Heart left ventricle (tissue), 16 donors: ENCODE measurements around the gene KDELR3. TPM values are rescaled to one million over a fixed set of nuclear protein-coding genes. Genes with fewer than 3 reads are reported as not detected.

ENCODE experiments used
- ATAC-seq, 4 donors: fragments of 200-7000 bp; cut with Tn5 transposase; one replicate each; pipeline ENCODE4 v1.9.1; 2020 to 2022; ENCODE audit warnings: moderate library complexity in 4 of 4, mild to moderate bottlenecking in 3 of 4, moderate number of reproducible peaks in 1 of 4
- DNase-seq, 5 donors: peaks; one replicate each; pipeline ENCODE4 v3.0.0-alpha.2; 2020
- H3K27ac ChIP-seq, 12 donors: fragments of 200-600 bp; sonication (generic) in 4 of 12; one replicate each; pipeline versions ENCODE4 v1.5.0 to v1.8.0; 2016 to 2022; ENCODE audit warnings: mild to moderate bottlenecking in 2 of 12
- H3K27me3 ChIP-seq, 9 donors: fragments of 200-600 bp; sonication (generic) in 2 of 9; one replicate each; pipeline versions ENCODE4 v1.5.1 to v1.8.0; 2016 to 2022; ENCODE audit warnings: mild to moderate bottlenecking in 3 of 9
- H3K36me3 ChIP-seq, 9 donors: fragments of 200-600 bp; sonication (generic) in 2 of 9; one replicate each; pipeline versions ENCODE4 v1.5.0 to v1.8.0; 2018 to 2022; ENCODE audit warnings: mild to moderate bottlenecking in 2 of 9
- H3K4me1 ChIP-seq, 12 donors: fragments of 200-600 bp; sonication (generic) in 4 of 12; one replicate each; pipeline versions ENCODE4 v1.5.0 to v1.8.0; 2016 to 2022; ENCODE audit warnings: mild to moderate bottlenecking in 3 of 12
- H3K4me3 ChIP-seq, 12 donors: fragments of 200-600 bp; sonication (generic) in 4 of 12; one replicate each; pipeline versions ENCODE4 v1.5.0 to v1.8.0; 2017 to 2022; ENCODE audit warnings: mild to moderate bottlenecking in 9 of 12, moderate library complexity in 4 of 12
- H3K9me3 ChIP-seq, 12 donors: fragments of 200-600 bp; sonication (generic) in 4 of 12; one replicate each; pipeline versions ENCODE4 v1.5.0 to v1.8.0; 2016 to 2022; ENCODE audit warnings: mild to moderate bottlenecking in 1 of 12
- CTCF ChIP-seq, 12 donors: fragments of 200-600 bp; sonication (generic) in 4 of 12; IDR thresholded peaks; one replicate each; pipeline versions ENCODE4 v1.5.0 to v1.8.0; 2018 to 2022; ENCODE audit warnings: antibody characterized with exemption in 12 of 12, mild to moderate bottlenecking in 5 of 12
- POLR2A ChIP-seq, 2 donors: fragments of 450-650 bp; IDR thresholded peaks; one replicate each; pipeline ENCODE4 v1.6.1; 2017; ENCODE audit warnings: antibody characterized with exemption in 2 of 2, mild to moderate bottlenecking in 2 of 2, moderate library complexity in 2 of 2
- WGBS, 4 donors: extraction: QIAGEN DNeasy Blood & Tissue Kit in 2 of 4; methylation state at CpG; one replicate each; pipeline versions ENCODE4 v1.1.5 to v1.1.7; 2013 to 2018; 5-methylcytosine and 5-hydroxymethylcytosine counted together
- intact Hi-C, 10 donors: fragments of 100-400 bp; cut with DNase I; formaldehyde crosslinking; loops; one replicate each; pipeline versions ENCODE4 v1.11.1 to v1.14.2; 2022
- polyA plus RNA-seq, 2 donors: library from polyadenylated mRNA; stranded (reverse); fragments of 200-250 nt; gene quantifications; one replicate each; pipeline ENCODE4 v1.2.3, GENCODE V29; 2013
- total RNA-seq, 9 donors: library from RNA; depleted of rRNA in 2 of 9; stranded (reverse); fragments of >200 nt in 2 of 9; fragmentation: NEBNext Ultra II Directional in 3 of 9; extraction: Animal tissue kit (Norgen Biotek cat#: 25700) in 3 of 9; gene quantifications; one replicate each; pipeline versions ENCODE4 v1.1.0 to v1.2.4, GENCODE V29; 2016 to 2023
- donor health status: ischemic (EF 13 %, LVEDD 7.1; RV severe dilation, severe dysfunction).
- donor health status: healthy with polysubstance abuse.
- donor health status: DM: no; HTN: yes; CAD: no.
- donor health status: DM: no; HTN: no; CAD: no.
- donor health status: ischemic (EF 25% LVEDD 6.9; RV normal size, moderate dysfunction).
- donor health status: ischemic (EF 25% LVEDD 5.7; RV mildly dilated, moderate dysfunction).
- donor health status: healthy.
- donor health status: DM: yes; HTN: yes; CAD: no.
- donor health status: ischemic (EF 35%, LVEDD 5.7; RV mildly dilated, moderate dysfunction).
- donor health status: nonischemic (EF 11% LVEDD 7.7; RV severe dilation, severe dysfunction).
- donor health status: DM: yes; HTN: yes; CAD: no.
- donor health status: PGD.
- donor health status: ischemic (EF 29% LVEDD 5.4; RV normal size, mild dysfunction).
- donor health status: nonischemic (EF 23%, LVEDD 6.1; RV moderate dilation, normal function).

The KDELR3 gene
- total and polyA plus RNA-seq, 11 donors, result 4.4 to 15.5 (median 8.5) TPM

GRCh38 chr22:38523029-38523428 lies 55.1 kb downstream of the KDELR3 start:
- TF ChIP-seq POLR2A (IDR thresholded peaks at IDR 0.05) (no peak), CTCF (IDR thresholded peaks at IDR 0.05) (no peak)
- Histone ChIP-seq H3K36me3 (no peaks in the 10 kb centered on the region), H3K27me3 (peaks cover 0 to 23% (median 0%) of the 10 kb centered on the region in 9 donors), H3K4me1 (no peaks in the 10 kb centered on the region), H3K9me3 (no peaks in the 10 kb centered on the region), H3K4me3 (no peak overlapping the region), H3K27ac (no peak overlapping the region)
- ATAC-seq (no peak), DNase-seq (no peak)
- intact Hi-C loops, result no loop called here
- 94 to 97% (median 97%) methylated on average over 3 of the region's 3 CpGs for WGBS, 4 donors

- H3K4me3 ChIP-seq, result no peak overlapping the region
- DNase-seq (no peak), ATAC-seq (no peak)
- no peaks in the 10 kb centered on the region for H3K36me3 ChIP-seq
- H3K27ac ChIP-seq, result no peak overlapping the region
- H3K4me1 ChIP-seq, result no peaks in the 10 kb centered on the region
- intact Hi-C loops, result no loop called here
- no peaks in the 10 kb centered on the region for H3K9me3 ChIP-seq
- peaks cover 0 to 28% (median 0%) of the 10 kb centered on the region in 9 donors for H3K27me3 ChIP-seq
- 92 to 95% (median 94%) methylated on average over 5 of the region's 5 CpGs for WGBS, 4 donors
- TF ChIP-seq POLR2A (IDR thresholded peaks at IDR 0.05) (no peak), CTCF (IDR thresholded peaks at IDR 0.05) (no peak)
These were observed 55.6 kb downstream of the KDELR3 start for GRCh38 chr22:38523479-38523878.

GRCh38 chr22:38524429-38524828 lies 56.5 kb downstream of the KDELR3 start:
- DNase-seq (no peak), ATAC-seq (no peak)
- WGBS, 4 donors, result 77 to 90% (median 85%) methylated on average over 3 of the region's 3 CpGs
- Histone ChIP-seq H3K9me3 (no peaks in the 10 kb centered on the region), H3K27me3 (peaks cover 0 to 28% (median 0%) of the 10 kb centered on the region in 9 donors), H3K4me1 (no peaks in the 10 kb centered on the region), H3K36me3 (no peaks in the 10 kb centered on the region), H3K4me3 (no peak overlapping the region), H3K27ac (no peak overlapping the region)
- intact Hi-C loops, result no loop called here
- TF ChIP-seq CTCF (IDR thresholded peaks at IDR 0.05) (no peak), POLR2A (IDR thresholded peaks at IDR 0.05) (no peak)

GRCh38 chr22:38531251-38531938 lies 63.5 kb downstream of the KDELR3 start:
- Histone ChIP-seq H3K4me1 (peaks cover 0 to 9% (median 0%) of the 10 kb centered on the region in 12 donors), H3K27ac (no peak overlapping the region), H3K9me3 (no peaks in the 10 kb centered on the region), H3K36me3 (no peaks in the 10 kb centered on the region), H3K4me3 (no peak overlapping the region), H3K27me3 (peaks cover 0 to 40% (median 0%) of the 10 kb centered on the region in 9 donors)
- TF ChIP-seq CTCF (IDR thresholded peaks at IDR 0.05), result no peak
- no peak for TF ChIP-seq POLR2A (IDR thresholded peaks at IDR 0.05)
- intact Hi-C loops, result no loop called here
- DNase-seq (no peak), ATAC-seq (no peak)
- WGBS, 4 donors, result 90 to 93% (median 91%) methylated on average over 4 of the region's 4 CpGs

Other genes with a start within 250 kb of the KDELR3 start
- 100 to 1,000 TPM in 1 of 9 donors, 10 to 100 TPM in 8; 37.6 to 103 (median 47.0) TPM for gene TMEM184B, start 195.1 kb upstream of the KDELR3 start, total RNA-seq
- 10 to 100 TPM; 19.5 to 54.4 TPM for gene TMEM184B, start 195.1 kb upstream of the KDELR3 start, polyA plus RNA-seq
- 100 to 1,000 TPM in 1 of 9 donors, 10 to 100 TPM in 8; 59.7 to 117 (median 72.6) TPM for gene CSNK1E, start 150.7 kb upstream of the KDELR3 start, total RNA-seq
- gene CSNK1E, start 150.7 kb upstream of the KDELR3 start, polyA plus RNA-seq, result 100 to 1,000 TPM in 1 of 2 donors, 10 to 100 TPM in 1; 64.8 to 125 TPM
- 10 to 100 TPM; 14.5 to 85.5 (median 39.7) TPM for gene KCNJ4, start 12.9 kb upstream of the KDELR3 start, total RNA-seq
- gene KCNJ4, start 12.9 kb upstream of the KDELR3 start, polyA plus RNA-seq, result 10 to 100 TPM; 20.3 to 57.9 TPM
- gene DDX17, start 38.2 kb downstream of the KDELR3 start, total RNA-seq, result 100 to 1,000 TPM; 149 to 202 (median 170) TPM
- 100 to 1,000 TPM; 133 to 153 TPM for gene DDX17, start 38.2 kb downstream of the KDELR3 start, polyA plus RNA-seq
- gene DMC1, start 102.1 kb downstream of the KDELR3 start, total RNA-seq, result 1 to 10 TPM in 5 of 9 donors, under 1 TPM in 4; 0.16 to 2.4 (median 1.1) TPM
- gene DMC1, start 102.1 kb downstream of the KDELR3 start, polyA plus RNA-seq, result under 1 TPM; 0.12 to 0.27 TPM
- 1 to 10 TPM in 2 of 9 donors, under 1 TPM in 7; 0.16 to 1.0 (median 0.36) TPM for gene FAM227A, start 188.3 kb downstream of the KDELR3 start, total RNA-seq
- under 1 TPM; 0.30 to 0.38 TPM for gene FAM227A, start 188.3 kb downstream of the KDELR3 start, polyA plus RNA-seq
- 10 to 100 TPM; 24.1 to 47.1 (median 37.9) TPM for gene CBY1, start 188.5 kb downstream of the KDELR3 start, total RNA-seq
- gene CBY1, start 188.5 kb downstream of the KDELR3 start, polyA plus RNA-seq, result 10 to 100 TPM; 43.7 to 71.7 TPM
- gene TOMM22, start 213.9 kb downstream of the KDELR3 start, total RNA-seq, result 10 to 100 TPM; 37.1 to 82.1 (median 71.6) TPM
- gene TOMM22, start 213.9 kb downstream of the KDELR3 start, polyA plus RNA-seq, result 10 to 100 TPM; 32.3 to 45.6 TPM
- 10 to 100 TPM; 14.7 to 34.0 (median 22.8) TPM for gene JOSD1, start 232.8 kb downstream of the KDELR3 start, total RNA-seq
- 10 to 100 TPM in 1 of 2 donors, 1 to 10 TPM in 1; 7.8 to 33.9 TPM for gene JOSD1, start 232.8 kb downstream of the KDELR3 start, polyA plus RNA-seq
- gene GTPBP1, start 237.8 kb downstream of the KDELR3 start, total RNA-seq, result 10 to 100 TPM; 23.7 to 45.3 (median 28.1) TPM
- 10 to 100 TPM; 15.6 to 21.6 TPM for gene GTPBP1, start 237.8 kb downstream of the KDELR3 start, polyA plus RNA-seq